NCI-H2171 (cell line): Measurements from ENCODE around the gene CELF2.
"Not testable (repeated sequence)": the region's sequence is repeated elsewhere in the genome, so short reads cannot be mapped to it uniquely, and the experiment has no call there.

ENCODE experiments used
- DNase-seq: peaks from one replicate; lab custom pipeline; 2025; lab: John Stamatoyannopoulos, UW

The CELF2 gene

GRCh38 chr10:11097686-11098085 lies 80.0 kb downstream of the CELF2 start:
- DNase-seq = no peak

GRCh38 chr10:11098666-11099065 lies 81.0 kb downstream of the CELF2 start:
- DNase-seq = no peak

GRCh38 chr10:11104772-11105675 lies 87.4 kb downstream of the CELF2 start:
- no peak for DNase-seq

- no peak for DNase-seq
Observed at GRCh38 chr10:11105676-11106004, 88.0 kb downstream of the CELF2 start.

GRCh38 chr10:11106621-11107374 lies 89.1 kb downstream of the CELF2 start:
- DNase-seq = no peak

- DNase-seq = no peak
Observed at GRCh38 chr10:11107948-11108347, 90.3 kb downstream of the CELF2 start.

GRCh38 chr10:11108356-11108755 lies 90.7 kb downstream of the CELF2 start:
- DNase-seq = no peak

- no peak for DNase-seq
Observed at GRCh38 chr10:11109590-11109989, 91.9 kb downstream of the CELF2 start.

GRCh38 chr10:11110539-11110938 lies 92.9 kb downstream of the CELF2 start:
- DNase-seq = no peak

- no peak for DNase-seq
Observed at GRCh38 chr10:11111490-11111889, 93.8 kb downstream of the CELF2 start.

GRCh38 chr10:11112718-11113117 lies 95.0 kb downstream of the CELF2 start:
- no peak for DNase-seq

- no peak for DNase-seq
Observed at GRCh38 chr10:11113156-11113555, 95.5 kb downstream of the CELF2 start.

GRCh38 chr10:11114269-11114668 lies 96.6 kb downstream of the CELF2 start:
- DNase-seq = no peak

GRCh38 chr10:11115337-11115736 lies 97.7 kb downstream of the CELF2 start:
- no peak for DNase-seq

- no peak for DNase-seq
Observed at GRCh38 chr10:11116361-11116760, 98.7 kb downstream of the CELF2 start.

GRCh38 chr10:11116817-11117216 lies 99.1 kb downstream of the CELF2 start:
- DNase-seq = no peak

- no peak for DNase-seq
Observed at GRCh38 chr10:11118686-11119085, 101.0 kb downstream of the CELF2 start.

GRCh38 chr10:11119843-11120242 lies 102.2 kb downstream of the CELF2 start:
- DNase-seq = no peak

- DNase-seq = no peak
Observed at GRCh38 chr10:11120711-11121110, 103.0 kb downstream of the CELF2 start.

GRCh38 chr10:11123892-11124291 lies 106.2 kb downstream of the CELF2 start:
- not testable (repeated sequence) for DNase-seq

GRCh38 chr10:11125004-11125403 lies 107.3 kb downstream of the CELF2 start:
- no peak for DNase-seq

GRCh38 chr10:11127017-11127416 lies 109.3 kb downstream of the CELF2 start:
- not testable (repeated sequence) for DNase-seq

- no peak for DNase-seq
Observed at GRCh38 chr10:11131112-11131639, 113.5 kb downstream of the CELF2 start.
